GM19043 (cell line): ENCODE results near the gene UCN.
"Not testable (repeated sequence)": the region's sequence is repeated elsewhere in the genome, so short reads cannot be mapped to it uniquely, and the experiment has no call there.

ENCODE experiments used
- ATAC-seq: cut with Tn5 transposase; IDR thresholded peaks from one replicate; pipeline ENCODE4 v1.9.1; 2021; ENCODE audit warnings: low read depth; ENCODE audit not compliant: unreplicated experiment

The UCN gene

GRCh38 chr2:27316655-27317412 is 8.6 kb upstream of the UCN start:
- ATAC-seq = no peak

GRCh38 chr2:27315122-27315521 is 6.9 kb upstream of the UCN start:
- no peak for ATAC-seq

GRCh38 chr2:27314709-27315108 is 6.5 kb upstream of the UCN start:
- no peak for ATAC-seq

GRCh38 chr2:27313882-27314645 is 5.8 kb upstream of the UCN start:
- ATAC-seq = no peak

GRCh38 chr2:27312152-27312551 is 3.9 kb upstream of the UCN start:
- no peak for ATAC-seq

GRCh38 chr2:27309651-27310050 is 1.4 kb upstream of the UCN start:
- ATAC-seq = no peak

GRCh38 chr2:27307545-27308358 is 493 bp downstream of the UCN start:
- ATAC-seq = no peak

GRCh38 chr2:27307287-27307544 is 1.0 kb downstream of the UCN start:
- no peak for ATAC-seq

GRCh38 chr2:27306573-27307286 is 1.5 kb downstream of the UCN start:
- ATAC-seq = no peak

GRCh38 chr2:27306136-27306535 is 2.1 kb downstream of the UCN start:
- no peak for ATAC-seq

- ATAC-seq = no peak
Observed at GRCh38 chr2:27305516-27305915, 2.7 kb downstream of the UCN start.

GRCh38 chr2:27304488-27305240 is 3.6 kb downstream of the UCN start:
- no peak for ATAC-seq

- no peak for ATAC-seq
Observed at GRCh38 chr2:27303093-27304025, 4.9 kb downstream of the UCN start.

GRCh38 chr2:27300606-27301005 is 7.6 kb downstream of the UCN start:
- not testable (repeated sequence) for ATAC-seq

- ATAC-seq = no peak
Observed at GRCh38 chr2:27298391-27299080, 9.7 kb downstream of the UCN start.

- ATAC-seq = no peak
Observed at GRCh38 chr2:27297195-27297594, 11.1 kb downstream of the UCN start.

- no peak for ATAC-seq
Observed at GRCh38 chr2:27296481-27296880, 11.8 kb downstream of the UCN start.

GRCh38 chr2:27294928-27295327 is 13.3 kb downstream of the UCN start:
- ATAC-seq = no peak

- ATAC-seq = no peak
Observed at GRCh38 chr2:27291865-27292264, 16.4 kb downstream of the UCN start.
